ENCODE results near the gene GALNT1. TPM values are rescaled to one million over a fixed set of nuclear protein-coding genes. Genes with fewer than 3 reads are reported as not detected.

Gene GALNT1
- total and polyA plus RNA-seq, 10 donors, result 13.9 to 67.1 (median 49.9) TPM

DNA sequence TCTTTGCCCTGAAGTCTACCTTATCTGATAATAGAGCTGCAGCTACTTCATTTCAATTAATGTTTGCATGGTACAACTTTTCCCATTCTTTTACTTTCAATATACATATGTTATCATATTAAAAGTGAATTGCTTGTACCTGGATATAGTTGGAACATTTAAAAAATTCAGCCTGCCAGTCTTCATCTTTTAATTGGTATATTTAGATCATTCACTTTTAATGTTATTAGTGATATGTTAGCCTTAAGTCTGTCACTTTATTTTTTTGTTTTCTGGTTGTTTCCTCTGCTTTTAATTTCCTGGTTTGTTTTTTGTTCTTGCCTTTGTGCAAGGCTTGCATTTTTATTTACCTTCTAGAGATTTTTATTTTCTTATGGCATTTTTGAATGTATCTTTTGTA lies 158.2 kb downstream of the GALNT1 start:
- H3K36me3 ChIP-seq, result no peaks in the 10 kb centered on the region
- DNase-seq, result no peak
- H3K27me3 ChIP-seq (replicated peaks in 1 of 7), result no peaks in the 10 kb centered on the region
- no peak for TF ChIP-seq POLR2A (IDR thresholded peaks at IDR 0.05)
- no peak for TF ChIP-seq POLR2AphosphoS5 (IDR thresholded peaks at IDR 0.05)
- TF ChIP-seq, protein P1, sequence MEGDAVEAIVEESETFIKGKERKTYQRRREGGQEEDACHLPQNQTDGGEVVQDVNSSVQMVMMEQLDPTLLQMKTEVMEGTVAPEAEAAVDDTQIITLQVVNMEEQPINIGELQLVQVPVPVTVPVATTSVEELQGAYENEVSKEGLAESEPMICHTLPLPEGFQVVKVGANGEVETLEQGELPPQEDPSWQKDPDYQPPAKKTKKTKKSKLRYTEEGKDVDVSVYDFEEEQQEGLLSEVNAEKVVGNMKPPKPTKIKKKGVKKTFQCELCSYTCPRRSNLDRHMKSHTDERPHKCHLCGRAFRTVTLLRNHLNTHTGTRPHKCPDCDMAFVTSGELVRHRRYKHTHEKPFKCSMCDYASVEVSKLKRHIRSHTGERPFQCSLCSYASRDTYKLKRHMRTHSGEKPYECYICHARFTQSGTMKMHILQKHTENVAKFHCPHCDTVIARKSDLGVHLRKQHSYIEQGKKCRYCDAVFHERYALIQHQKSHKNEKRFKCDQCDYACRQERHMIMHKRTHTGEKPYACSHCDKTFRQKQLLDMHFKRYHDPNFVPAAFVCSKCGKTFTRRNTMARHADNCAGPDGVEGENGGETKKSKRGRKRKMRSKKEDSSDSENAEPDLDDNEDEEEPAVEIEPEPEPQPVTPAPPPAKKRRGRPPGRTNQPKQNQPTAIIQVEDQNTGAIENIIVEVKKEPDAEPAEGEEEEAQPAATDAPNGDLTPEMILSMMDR (IDR thresholded peaks at IDR 0.05 in 8 of 11, conservative IDR thresholded peaks at IDR 0.05 in 3 of 11), result no peak
- peaks cover 0 to 15% (median 4%) of the 10 kb centered on the region in 8 donors for H3K9me3 ChIP-seq
- no peak overlapping the region for H3K4me3 ChIP-seq
- intact Hi-C loops (cut with DNase I; ENCODE audit: low total_unique reads), result no loop called here
- no peaks in the 10 kb centered on the region for H3K4me1 ChIP-seq
- no peak overlapping the region for H3K27ac ChIP-seq

DNA sequence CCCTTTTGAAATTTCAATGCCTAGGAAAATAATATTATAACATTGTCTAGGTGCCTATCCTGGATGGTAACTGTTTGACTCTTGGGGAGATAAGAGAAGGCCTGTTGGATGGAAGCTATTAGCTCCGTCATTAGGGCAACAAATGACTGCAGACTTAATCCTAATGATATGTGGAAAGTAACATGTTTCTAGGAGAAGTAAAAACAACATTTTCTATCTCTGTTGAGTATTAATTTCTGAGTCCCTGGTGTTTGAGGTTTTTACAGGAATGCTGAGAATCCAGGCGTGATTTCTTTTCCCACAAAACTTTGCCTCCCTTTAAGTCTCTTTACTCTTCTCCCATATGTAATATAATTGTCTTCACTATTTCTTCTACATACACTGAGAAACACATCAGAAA lies 159.1 kb downstream of the GALNT1 start:
- intact Hi-C loops (cut with DNase I; ENCODE audit: low total_unique reads), result no loop called here
- TF ChIP-seq, protein P1 (IDR thresholded peaks at IDR 0.05 in 8 of 11, conservative IDR thresholded peaks at IDR 0.05 in 3 of 11), result no peak
- TF ChIP-seq POLR2A (IDR thresholded peaks at IDR 0.05) (no peak), POLR2AphosphoS5 (IDR thresholded peaks at IDR 0.05) (no peak)
- Histone ChIP-seq H3K36me3 (no peaks in the 10 kb centered on the region), H3K27me3 (replicated peaks in 1 of 7) (peaks cover 0 to 6% (median 0%) of the 10 kb centered on the region in 7 donors), H3K27ac (no peak overlapping the region), H3K4me1 (no peaks in the 10 kb centered on the region), H3K4me3 (no peak overlapping the region), H3K9me3 (peaks cover 0 to 24% (median 11%) of the 10 kb centered on the region in 8 donors)
- WGBS, 5 donors, result 87 to 96% (median 88%) methylated on average over 2 of the region's 2 CpGs
- no peak for DNase-seq

DNA sequence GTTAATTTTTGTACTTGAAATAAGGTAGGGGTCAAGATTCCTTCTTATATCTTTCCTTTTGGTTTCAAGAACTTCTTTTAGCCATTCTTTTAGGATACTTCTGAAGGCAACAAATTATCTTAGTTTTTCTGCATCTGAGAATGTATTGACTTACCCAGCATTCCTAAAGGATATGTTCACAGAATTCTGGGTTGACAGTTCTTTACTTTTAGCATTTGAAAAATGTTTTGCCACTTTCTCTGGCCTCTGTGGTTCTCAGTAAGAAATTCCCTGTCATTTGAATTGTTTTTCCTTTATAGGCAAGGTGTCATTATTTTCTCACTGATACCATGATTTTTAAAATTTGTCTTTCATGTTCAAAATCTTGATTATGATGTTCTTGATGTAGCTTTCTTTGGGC lies 162.4 kb downstream of the GALNT1 start:
- no peak for DNase-seq
- no peaks in the 10 kb centered on the region for H3K4me1 ChIP-seq
- no peak overlapping the region for H3K27ac ChIP-seq
- no peak overlapping the region for H3K4me3 ChIP-seq
- H3K27me3 ChIP-seq (replicated peaks in 1 of 7), result peaks cover 0 to 6% (median 0%) of the 10 kb centered on the region in 7 donors
- intact Hi-C loops (cut with DNase I; ENCODE audit: low total_unique reads), result no loop called here
- H3K36me3 ChIP-seq, result no peaks in the 10 kb centered on the region
- peaks cover 0 to 21% (median 9%) of the 10 kb centered on the region in 8 donors for H3K9me3 ChIP-seq
- TF ChIP-seq, protein P1 (IDR thresholded peaks at IDR 0.05 in 8 of 11, conservative IDR thresholded peaks at IDR 0.05 in 3 of 11), result no peak
- TF ChIP-seq POLR2A (IDR thresholded peaks at IDR 0.05) (no peak), POLR2AphosphoS5 (IDR thresholded peaks at IDR 0.05) (no peak)

DNA sequence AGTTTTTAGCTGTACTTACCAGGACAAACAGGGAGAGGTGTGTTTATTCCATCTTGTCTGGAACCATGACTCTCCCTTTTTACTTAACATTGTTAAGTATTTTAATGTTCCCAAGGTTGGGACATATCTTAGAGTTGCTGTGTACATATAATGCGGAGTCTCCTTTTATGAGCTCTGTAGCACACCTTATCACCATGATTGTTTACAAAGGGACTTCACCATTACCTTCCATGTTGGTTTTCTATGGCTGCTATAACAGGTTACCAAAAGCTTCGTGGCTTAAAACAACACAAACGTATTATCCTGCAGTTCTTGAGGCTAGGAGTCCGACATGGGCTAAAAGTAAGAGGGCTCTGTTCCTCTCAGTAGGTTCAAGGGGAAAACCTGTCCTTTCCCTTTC lies 164.3 kb downstream of the GALNT1 start:
- Histone ChIP-seq H3K36me3 (no peaks in the 10 kb centered on the region), H3K4me1 (no peaks in the 10 kb centered on the region), H3K27ac (no peak overlapping the region), H3K9me3 (peaks cover 0 to 12% (median 6%) of the 10 kb centered on the region in 8 donors), H3K27me3 (replicated peaks in 1 of 7) (peaks cover 0 to 6% (median 0%) of the 10 kb centered on the region in 7 donors), H3K4me3 (no peak overlapping the region)
- no peak for DNase-seq
- intact Hi-C loops (cut with DNase I; ENCODE audit: low total_unique reads), result no loop called here
- 79 to 95% (median 90%) methylated on average over 4 of the region's 4 CpGs for WGBS, 5 donors
- TF ChIP-seq, protein P1 (IDR thresholded peaks at IDR 0.05 in 8 of 11, conservative IDR thresholded peaks at IDR 0.05 in 3 of 11), result no peak
- TF ChIP-seq POLR2A (IDR thresholded peaks at IDR 0.05) (no peak), POLR2AphosphoS5 (IDR thresholded peaks at IDR 0.05) (no peak)
